MM.1S (cell line): Measurements from ENCODE around the gene DBNDD2.

Experiments
- DNase-seq: peaks from one replicate; pipeline ENCODE4 v3.0.0-alpha.2; 2015
- H2AFZ ChIP-seq: fragments of 300-600 bp; sonication (generic); 2 replicates; pipeline ENCODE4 v1.6.0; 2016; ENCODE audit warnings: antibody characterized with exemption, low read length
- H3F3A ChIP-seq: fragments of 300-600 bp; sonication (generic); 2 replicates; pipeline ENCODE4 v1.6.1; 2016; ENCODE audit warnings: mild to moderate bottlenecking, antibody characterized with exemption, low read length, moderate library complexity, mixed read lengths; ENCODE audit not compliant: insufficient read depth
- H3K27ac ChIP-seq: fragments of 300-600 bp; sonication (generic); 2 replicates; pipeline ENCODE4 v1.5.1; 2016; ENCODE audit warnings: mild to moderate bottlenecking, low read length
- H3K27me3 ChIP-seq: fragments of 300-600 bp; sonication (generic); replicated peaks from 2 replicates; pipeline ENCODE4 v1.6.0; 2016; ENCODE audit warnings: low read length; ENCODE audit not compliant: insufficient read depth
- H3K36me3 ChIP-seq: fragments of 300-600 bp; sonication (generic); replicated peaks from 2 replicates; pipeline ENCODE4 v1.6.1; 2016; ENCODE audit warnings: mild to moderate bottlenecking, low read length, mixed read lengths; ENCODE audit not compliant: insufficient read depth
- H3K4me1 ChIP-seq: fragments of 300-600 bp; sonication (generic); 2 replicates; pipeline ENCODE4 v1.6.1; 2016; ENCODE audit warnings: low read length, mixed read lengths
- H3K4me2 ChIP-seq: fragments of 300-600 bp; sonication (generic); 2 replicates; pipeline ENCODE4 v1.6.0; 2016; ENCODE audit warnings: low read depth, low read length
- H3K4me3 ChIP-seq: fragments of 300-600 bp; sonication (generic); 2 replicates; pipeline ENCODE4 v1.5.1; 2016; ENCODE audit warnings: low read length, mixed read lengths
- H3K79me2 ChIP-seq: fragments of 300-600 bp; sonication (generic); 2 replicates; pipeline ENCODE4 v1.6.1; 2016; ENCODE audit warnings: mixed run types, low read length, mixed read lengths
- H3K9ac ChIP-seq: fragments of 300-600 bp; sonication (generic); 2 replicates; pipeline ENCODE4 v1.6.1; 2016; ENCODE audit warnings: low read length, mixed read lengths
- H3K9me2 ChIP-seq: fragments of 300-600 bp; sonication (generic); replicated peaks from 2 replicates; pipeline ENCODE4 v1.6.1; 2016; ENCODE audit warnings: mild to moderate bottlenecking, low read length, mixed read lengths; ENCODE audit not compliant: insufficient read depth
- H3K9me3 ChIP-seq: fragments of 300-600 bp; sonication (generic); replicated peaks from 2 replicates; pipeline ENCODE4 v1.6.1; 2016; ENCODE audit warnings: mild to moderate bottlenecking, low read length, mixed read lengths; ENCODE audit not compliant: insufficient read depth
- H4K20me1 ChIP-seq: fragments of 300-600 bp; sonication (generic); 2 replicates; pipeline ENCODE4 v1.6.1; 2016; ENCODE audit warnings: mild to moderate bottlenecking, low read length, moderate library complexity, mixed read lengths; ENCODE audit not compliant: insufficient read depth
- EZH2 ChIP-seq: fragments of 300-600 bp; sonication (generic); optimal IDR thresholded peaks from 2 replicates; pipeline ENCODE3; 2017; ENCODE audit warnings: low read depth, mild to moderate bottlenecking, antibody characterized with exemption, low read length, mixed read lengths
- EZH2phosphoT487 ChIP-seq: fragments of 300-600 bp; sonication (generic); IDR thresholded peaks from 2 replicates; pipeline ENCODE4 v1.6.1; 2018; ENCODE audit warnings: antibody characterized with exemption, low read length
- TF ChIP-seq, protein P1 (sequence below): fragments of 300-600 bp; sonication (generic); IDR thresholded peaks from 2 replicates; pipeline ENCODE4 v1.5.1; 2016; ENCODE audit warnings: antibody characterized with exemption, low read length, mixed read lengths

The DBNDD2 gene

DNA sequence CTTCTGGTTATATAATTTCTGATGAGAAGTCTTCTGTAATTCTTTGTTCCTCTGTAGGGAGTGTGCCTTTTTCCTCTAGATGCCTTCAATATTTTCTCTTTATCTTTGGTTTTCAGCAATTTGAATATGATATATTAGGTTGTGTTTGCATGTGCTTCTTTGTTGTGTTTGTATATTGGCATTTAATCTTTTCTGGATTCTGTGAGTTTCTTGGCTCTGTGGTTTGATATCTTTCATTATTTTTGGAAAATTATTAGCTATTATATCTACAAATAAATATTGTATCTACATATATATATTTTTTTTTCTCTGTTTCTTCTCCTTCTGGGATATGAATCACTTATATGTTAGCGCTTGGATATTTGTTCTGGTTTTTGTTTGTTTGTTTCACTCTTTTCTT lies 9.1 kb upstream of the DBNDD2 start:
- Histone ChIP-seq H3K4me1 (no peaks in the 10 kb centered on the region), H3K9ac (no peak overlapping the region), H2AFZ (no peak overlapping the region), H3K79me2 (no peaks in the 10 kb centered on the region), H3K36me3 (no peaks in the 10 kb centered on the region), H4K20me1 (no peaks in the 10 kb centered on the region), H3K4me2 (no peak overlapping the region), H3K27ac (no peak overlapping the region), H3K9me3 (no peaks in the 10 kb centered on the region), H3F3A (no peaks in the 10 kb centered on the region), H3K27me3 (no peaks in the 10 kb centered on the region), H3K9me2 (no peaks in the 10 kb centered on the region), H3K4me3 (no peak overlapping the region)
- no peak for DNase-seq
- TF ChIP-seq EZH2 (no peak), EZH2phosphoT487 (no peak)
- TF ChIP-seq, protein P1, sequence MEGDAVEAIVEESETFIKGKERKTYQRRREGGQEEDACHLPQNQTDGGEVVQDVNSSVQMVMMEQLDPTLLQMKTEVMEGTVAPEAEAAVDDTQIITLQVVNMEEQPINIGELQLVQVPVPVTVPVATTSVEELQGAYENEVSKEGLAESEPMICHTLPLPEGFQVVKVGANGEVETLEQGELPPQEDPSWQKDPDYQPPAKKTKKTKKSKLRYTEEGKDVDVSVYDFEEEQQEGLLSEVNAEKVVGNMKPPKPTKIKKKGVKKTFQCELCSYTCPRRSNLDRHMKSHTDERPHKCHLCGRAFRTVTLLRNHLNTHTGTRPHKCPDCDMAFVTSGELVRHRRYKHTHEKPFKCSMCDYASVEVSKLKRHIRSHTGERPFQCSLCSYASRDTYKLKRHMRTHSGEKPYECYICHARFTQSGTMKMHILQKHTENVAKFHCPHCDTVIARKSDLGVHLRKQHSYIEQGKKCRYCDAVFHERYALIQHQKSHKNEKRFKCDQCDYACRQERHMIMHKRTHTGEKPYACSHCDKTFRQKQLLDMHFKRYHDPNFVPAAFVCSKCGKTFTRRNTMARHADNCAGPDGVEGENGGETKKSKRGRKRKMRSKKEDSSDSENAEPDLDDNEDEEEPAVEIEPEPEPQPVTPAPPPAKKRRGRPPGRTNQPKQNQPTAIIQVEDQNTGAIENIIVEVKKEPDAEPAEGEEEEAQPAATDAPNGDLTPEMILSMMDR: no peak

DNA sequence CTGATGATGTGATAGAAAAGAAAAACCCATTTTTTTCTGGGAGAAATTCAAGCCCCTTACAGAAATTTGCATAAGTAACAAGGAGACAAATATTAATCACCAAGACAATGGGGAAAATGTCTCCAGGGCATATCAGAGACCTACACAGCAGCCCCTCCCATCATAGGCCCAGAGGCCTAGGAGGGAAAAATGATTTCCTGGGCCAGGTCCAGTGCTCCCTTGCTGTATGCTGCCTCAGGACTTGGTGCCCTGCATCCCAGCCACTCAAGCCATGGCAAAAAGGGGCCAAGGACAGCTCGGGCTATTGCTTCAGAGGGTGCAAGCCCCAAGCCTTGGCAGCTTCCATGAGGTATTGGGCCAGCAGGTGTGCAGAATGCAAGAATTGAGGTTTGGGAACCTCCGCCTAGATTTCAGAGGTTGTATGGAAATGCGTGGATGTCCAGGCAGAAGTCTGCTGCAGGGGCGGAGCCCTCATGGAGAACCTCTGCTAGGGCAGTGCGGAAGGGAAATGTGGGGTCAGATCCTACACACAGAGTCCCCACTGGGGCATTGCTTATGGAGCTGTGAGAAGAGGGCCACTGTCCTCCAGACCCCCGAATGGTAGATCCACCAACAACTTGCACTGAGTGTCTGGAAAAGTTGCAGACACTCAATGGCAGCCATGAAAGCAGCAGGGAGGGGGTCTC lies 7.6 kb upstream of the DBNDD2 start:
- TF ChIP-seq, protein P1: no peak
- TF ChIP-seq EZH2 (no peak), EZH2phosphoT487 (no peak)
- H3K9ac ChIP-seq: no peak overlapping the region
- H3K4me3 ChIP-seq: no peak overlapping the region
- no peaks in the 10 kb centered on the region for H3F3A ChIP-seq
- no peaks in the 10 kb centered on the region for H3K36me3 ChIP-seq
- no peaks in the 10 kb centered on the region for H3K4me1 ChIP-seq
- no peak for DNase-seq
- H3K9me3 ChIP-seq: no peaks in the 10 kb centered on the region
- peaks cover 2% of the 10 kb centered on the region for H3K27me3 ChIP-seq
- H3K9me2 ChIP-seq: no peaks in the 10 kb centered on the region
- no peak overlapping the region for H2AFZ ChIP-seq
- H3K79me2 ChIP-seq: no peaks in the 10 kb centered on the region
- H3K27ac ChIP-seq: no peak overlapping the region
- H4K20me1 ChIP-seq: no peaks in the 10 kb centered on the region
- no peak overlapping the region for H3K4me2 ChIP-seq

- Histone ChIP-seq H3K36me3 (no peaks in the 10 kb centered on the region), H3K9me2 (no peaks in the 10 kb centered on the region), H3K4me3 (no peak overlapping the region), H3F3A (no peaks in the 10 kb centered on the region), H3K79me2 (no peaks in the 10 kb centered on the region), H3K27ac (no peak overlapping the region), H3K4me1 (no peaks in the 10 kb centered on the region), H3K9me3 (no peaks in the 10 kb centered on the region), H3K9ac (no peak overlapping the region), H3K27me3 (peaks cover 9% of the 10 kb centered on the region), H2AFZ (no peak overlapping the region), H4K20me1 (no peaks in the 10 kb centered on the region), H3K4me2 (no peak overlapping the region)
- TF ChIP-seq EZH2 (no peak), EZH2phosphoT487 (no peak)
- TF ChIP-seq, protein P1: no peak
- no peak for DNase-seq
Observed at GRCh38 chr20:45402946-45403345, 5.1 kb upstream of the DBNDD2 start.
